Breast epithelium (tissue), 3 donors: Measurements from ENCODE around the gene RTTN.

ENCODE experiments used
- CTCF ChIP-seq, 3 donors: fragments of 450-650 bp; IDR thresholded peaks; one replicate each; pipeline ENCODE4 v1.5.1; 2016 to 2017; ENCODE audit warnings: antibody characterized with exemption in 3 of 3, mild to moderate bottlenecking in 3 of 3, moderate library complexity in 3 of 3
- POLR2AphosphoS5 ChIP-seq, 3 donors: sonication (generic); formaldehyde crosslinking; IDR thresholded peaks; one replicate each; pipeline ENCODE4 v1.6.1; 2017; ENCODE audit warnings: antibody characterized with exemption in 3 of 3

GRCh38 chr18:70041459-70042050, 163.9 kb downstream of the RTTN start:
- TF ChIP-seq POLR2AphosphoS5 (IDR thresholded peaks at IDR 0.05) = no peak
- no peak for TF ChIP-seq CTCF (IDR thresholded peaks at IDR 0.05)
